Lower leg skin (tissue), 4 donors: Measurements from ENCODE around the gene TPRX2. TPM values are rescaled to one million over a fixed set of nuclear protein-coding genes. Genes with fewer than 3 reads are reported as not detected.

Experiments
- DNase-seq, 2 donors: peaks; one replicate each; pipeline ENCODE4 v3.0.0-alpha.2; 2019; ENCODE audit warnings: low spot score in 2 of 2
- H3K4me3 ChIP-seq: fragments of 200-600 bp; sonication (generic); 2 replicates; pipeline ENCODE4 v1.5.1; 2017; ENCODE audit warnings: mild to moderate bottlenecking, low read depth; ENCODE audit not compliant: poor library complexity, severe bottlenecking
- POLR2A ChIP-seq, 2 donors: fragments of 450-650 bp; IDR thresholded peaks; one replicate each; pipeline ENCODE4 v1.6.1; 2016 to 2017; ENCODE audit warnings: antibody characterized with exemption in 2 of 2, mild to moderate bottlenecking in 1 of 2, moderate library complexity in 1 of 2
- WGBS, 2 donors: methylation state at CpG; one replicate each; pipeline ENCODE4 v1.1.5; 2018; 5-methylcytosine and 5-hydroxymethylcytosine counted together
- intact Hi-C: fragments of 100-400 bp; cut with DNase I; formaldehyde crosslinking; loops from one replicate; pipeline ENCODE4 v1.15.0; 2023; ENCODE audit warnings: low total_unique reads
- total RNA-seq, 4 donors: library from RNA; depleted of rRNA; stranded (reverse); fragments of >200 nt; gene quantifications; one replicate each; pipeline ENCODE4 v1.1.0, GENCODE V29; 2016
- TF ChIP-seq, protein P1 (sequence below), 3 donors: fragments of 450-650 bp; IDR thresholded peaks; one replicate each; pipeline ENCODE4 v1.5.1; 2016; ENCODE audit warnings: antibody characterized with exemption in 3 of 3, mild to moderate bottlenecking in 3 of 3, moderate library complexity in 2 of 3

TPRX2 gene
- total RNA-seq, 4 donors from 2014 or later, result not detected

DNA sequence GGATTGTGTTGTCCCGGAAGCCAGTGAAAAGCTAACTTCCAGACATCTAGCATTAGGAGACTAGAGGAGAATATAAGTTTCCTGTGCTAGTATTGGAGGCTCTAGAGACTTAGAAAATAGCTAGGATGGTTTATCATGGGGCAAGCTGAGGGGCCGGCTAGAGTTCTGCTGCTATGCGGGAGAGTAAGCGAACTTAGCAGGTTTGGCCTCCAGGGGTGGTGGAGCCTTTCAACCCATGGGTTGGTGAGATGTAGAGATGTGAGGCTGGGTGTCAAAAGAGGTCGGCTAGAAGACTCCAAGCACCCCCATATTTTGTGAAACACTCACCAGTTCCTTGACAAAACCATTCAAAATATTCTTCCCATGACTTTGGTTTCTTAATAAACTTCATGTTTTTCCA, 22.7 kb downstream of the TPRX2 start:
- H3K4me3 ChIP-seq, result no peak overlapping the region
- intact Hi-C loops, result no loop called here
- peak in 1 of 2 donors; percentile 56 for DNase-seq
- TF ChIP-seq, protein P1, sequence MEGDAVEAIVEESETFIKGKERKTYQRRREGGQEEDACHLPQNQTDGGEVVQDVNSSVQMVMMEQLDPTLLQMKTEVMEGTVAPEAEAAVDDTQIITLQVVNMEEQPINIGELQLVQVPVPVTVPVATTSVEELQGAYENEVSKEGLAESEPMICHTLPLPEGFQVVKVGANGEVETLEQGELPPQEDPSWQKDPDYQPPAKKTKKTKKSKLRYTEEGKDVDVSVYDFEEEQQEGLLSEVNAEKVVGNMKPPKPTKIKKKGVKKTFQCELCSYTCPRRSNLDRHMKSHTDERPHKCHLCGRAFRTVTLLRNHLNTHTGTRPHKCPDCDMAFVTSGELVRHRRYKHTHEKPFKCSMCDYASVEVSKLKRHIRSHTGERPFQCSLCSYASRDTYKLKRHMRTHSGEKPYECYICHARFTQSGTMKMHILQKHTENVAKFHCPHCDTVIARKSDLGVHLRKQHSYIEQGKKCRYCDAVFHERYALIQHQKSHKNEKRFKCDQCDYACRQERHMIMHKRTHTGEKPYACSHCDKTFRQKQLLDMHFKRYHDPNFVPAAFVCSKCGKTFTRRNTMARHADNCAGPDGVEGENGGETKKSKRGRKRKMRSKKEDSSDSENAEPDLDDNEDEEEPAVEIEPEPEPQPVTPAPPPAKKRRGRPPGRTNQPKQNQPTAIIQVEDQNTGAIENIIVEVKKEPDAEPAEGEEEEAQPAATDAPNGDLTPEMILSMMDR (IDR thresholded peaks at IDR 0.05), result no peak
- TF ChIP-seq POLR2A (IDR thresholded peaks at IDR 0.05), result no peak
- WGBS, 2 donors, result 78 to 80% methylated on average over 5 of the region's 5 CpGs

DNA sequence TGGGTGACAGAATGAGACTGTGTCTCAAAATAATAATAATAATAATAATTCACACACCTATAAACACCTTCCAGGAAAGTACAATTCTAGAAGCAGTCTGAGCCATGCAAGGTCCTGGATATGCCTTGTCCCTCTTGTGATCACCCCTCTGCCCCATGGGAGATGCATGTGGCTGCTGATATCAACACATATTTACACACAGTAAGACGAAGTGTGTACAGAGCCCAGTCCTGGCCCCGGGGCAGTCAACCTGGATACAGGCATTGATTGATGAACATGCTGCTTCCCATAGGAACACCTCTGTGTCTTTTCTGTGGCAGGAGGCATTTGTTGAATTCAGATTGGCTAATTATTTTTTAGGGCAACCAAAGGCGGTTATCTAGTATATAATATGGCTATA, 23.9 kb downstream of the TPRX2 start:
- peak in 1 of 2 donors; percentile 26 for DNase-seq
- no peak for TF ChIP-seq POLR2A (IDR thresholded peaks at IDR 0.05)
- TF ChIP-seq, protein P1 (IDR thresholded peaks at IDR 0.05), result no peak
- intact Hi-C loops, result no loop called here
- H3K4me3 ChIP-seq, result no peak overlapping the region
- 69 to 71% methylated on average over 3 of the region's 3 CpGs for WGBS, 2 donors

DNA sequence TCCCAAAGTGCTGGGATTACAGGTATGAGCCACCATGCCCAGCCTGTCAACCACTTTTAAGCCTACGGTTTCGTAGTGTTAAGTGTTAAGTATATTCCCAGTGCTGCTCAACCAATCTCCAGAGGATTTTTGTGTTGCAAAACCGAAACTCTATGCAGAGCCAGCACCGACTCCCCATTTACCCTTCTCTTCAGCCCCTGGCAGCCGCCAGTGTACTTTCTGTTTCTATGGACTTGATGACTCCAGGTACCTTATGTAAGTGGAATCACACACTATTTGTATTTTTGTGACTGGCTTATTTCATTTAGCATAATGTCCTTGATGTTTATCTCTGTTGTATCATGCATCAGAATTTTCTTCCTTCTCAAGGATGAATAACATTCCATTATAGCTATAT, 26.0 kb downstream of the TPRX2 start:
- intact Hi-C loops, result no loop called here
- peak in 1 of 2 donors; percentile 28 for DNase-seq
- H3K4me3 ChIP-seq, result no peak overlapping the region
- 68 to 71% methylated on average over 5 of the region's 5 CpGs for WGBS, 2 donors
- TF ChIP-seq POLR2A (IDR thresholded peaks at IDR 0.05), result no peak
- TF ChIP-seq, protein P1 (IDR thresholded peaks at IDR 0.05), result no peak

DNA sequence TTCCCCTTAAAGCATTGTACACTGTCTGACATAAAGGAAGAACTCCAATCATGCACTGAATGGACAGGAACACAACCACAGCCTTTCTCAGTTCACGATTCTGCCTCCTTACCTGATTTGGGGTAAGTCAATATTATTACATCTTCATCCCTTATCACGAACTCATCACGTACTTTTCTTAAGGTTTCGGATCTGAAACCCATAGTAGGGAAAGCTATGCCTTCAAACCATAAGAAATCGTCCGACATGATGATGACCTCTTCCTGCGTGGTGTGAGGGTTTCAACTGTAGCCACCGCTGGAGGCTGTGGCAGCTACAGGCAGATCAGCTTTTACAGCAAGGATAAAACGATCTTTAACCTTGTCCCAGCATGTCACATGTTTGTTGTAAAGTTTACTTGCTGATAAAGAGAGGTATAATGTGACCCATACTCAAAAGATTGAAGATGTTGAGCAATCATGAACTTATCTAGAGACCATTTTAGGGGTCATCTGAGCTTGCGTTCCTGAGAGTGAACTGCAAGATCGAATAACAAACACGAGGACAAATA, 27.1 kb downstream of the TPRX2 start, which contains the start of gene SULT2A1:
SULT2A1 (minus strand) TSS at position 306 of the 550 bp plus-strand sequence; CDS start at position 248, 58 bp downstream.
- DNase-seq, result peak in 1 of 2 donors; percentile 29
- H3K4me3 ChIP-seq, result no peak within 1 kb of the TSS
- TF ChIP-seq POLR2A (IDR thresholded peaks at IDR 0.05), result no peak
- TF ChIP-seq, protein P1 (IDR thresholded peaks at IDR 0.05), result no peak
- intact Hi-C loops, result no loop called here
- 73% methylated on average over 12 of the region's 12 CpGs for WGBS, 2 donors

DNA sequence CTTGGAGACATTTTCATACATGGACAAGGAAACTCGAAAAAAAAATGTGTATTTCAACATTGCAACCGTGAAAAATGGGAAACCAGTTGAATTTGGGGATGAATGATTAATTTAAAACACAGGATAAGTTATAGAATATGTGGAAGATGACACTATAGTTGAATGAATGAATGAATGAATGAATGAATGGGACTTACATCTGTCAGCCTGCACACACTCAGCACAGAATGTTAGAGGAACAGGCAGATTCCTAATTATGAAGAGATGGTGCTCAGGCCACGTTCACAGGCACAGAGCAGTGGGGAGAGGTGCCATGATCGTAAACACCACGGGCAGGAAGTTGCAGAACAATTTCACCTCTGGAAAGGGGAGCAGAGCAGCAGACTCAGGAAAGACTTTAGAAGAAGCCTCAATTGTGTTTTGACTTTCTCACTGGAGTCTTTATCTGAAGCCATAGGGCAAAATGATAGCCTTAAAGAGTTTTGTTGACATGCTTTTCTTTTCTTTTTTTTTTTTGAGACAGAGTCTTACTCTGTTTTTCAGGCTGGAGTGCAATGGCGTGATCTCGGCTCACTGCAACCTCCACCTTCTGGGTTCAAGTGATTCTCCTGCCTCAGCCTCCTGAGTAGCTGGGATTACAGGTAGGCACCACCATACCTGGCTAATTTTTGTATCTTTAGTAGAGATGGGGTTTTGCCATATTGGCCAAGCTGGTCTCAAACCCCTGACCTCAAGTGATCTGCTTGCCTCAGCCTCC, 32.0 kb downstream of the TPRX2 start:
- intact Hi-C loops, result no loop called here
- H3K4me3 ChIP-seq, result no peak overlapping the region
- 60% methylated on average over 7 of the region's 7 CpGs for WGBS, 2 donors
- DNase-seq, result peak in 1 of 2 donors; percentile 53
- TF ChIP-seq, protein P1 (IDR thresholded peaks at IDR 0.05), result no peak
